GM19193 (cell line): ENCODE measurements around the gene CACNA1C.

Experiments
- POLR2A ChIP-seq: IDR thresholded peaks from 4 replicates; pipeline ENCODE4 v1.6.1; 2011; ENCODE audit not compliant: insufficient read depth, insufficient read length; ENCODE audit errors: extremely low read depth

The CACNA1C gene

GRCh38 chr12:2633825-2634200, 581.0 kb downstream of the CACNA1C start:
- TF ChIP-seq POLR2A = no peak

- TF ChIP-seq POLR2A = no peak
These were observed 581.7 kb downstream of the CACNA1C start for GRCh38 chr12:2634471-2634870.

DNA sequence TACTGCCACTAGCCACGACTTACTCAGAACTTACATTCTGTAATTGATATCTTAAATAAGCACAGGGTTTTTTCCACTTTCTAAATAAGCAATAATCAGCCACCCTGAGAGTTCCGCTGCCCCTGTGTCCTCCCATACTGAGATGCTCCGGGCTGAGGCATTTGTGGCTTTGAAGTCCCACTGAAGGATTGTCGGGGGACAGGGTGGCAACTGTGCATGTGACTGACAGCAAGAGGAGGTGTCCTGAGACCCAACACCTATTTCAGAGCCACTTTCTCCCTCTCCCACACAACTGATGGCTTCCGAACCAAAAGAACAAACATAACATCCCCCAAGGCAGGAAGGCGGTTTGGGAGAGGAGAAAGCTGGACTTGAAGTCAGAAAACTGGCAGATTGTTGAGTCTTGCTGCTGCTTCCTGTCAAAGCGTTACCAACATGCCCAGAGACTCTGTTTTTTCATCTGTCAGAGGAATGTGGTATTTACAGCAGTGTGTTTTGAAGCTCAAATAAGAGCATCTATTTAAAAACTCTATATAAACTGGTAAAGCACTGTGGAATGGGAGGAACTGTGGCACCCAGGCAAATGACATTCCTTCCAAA, 584.1 kb downstream of the CACNA1C start:
- TF ChIP-seq POLR2A = no peak

DNA sequence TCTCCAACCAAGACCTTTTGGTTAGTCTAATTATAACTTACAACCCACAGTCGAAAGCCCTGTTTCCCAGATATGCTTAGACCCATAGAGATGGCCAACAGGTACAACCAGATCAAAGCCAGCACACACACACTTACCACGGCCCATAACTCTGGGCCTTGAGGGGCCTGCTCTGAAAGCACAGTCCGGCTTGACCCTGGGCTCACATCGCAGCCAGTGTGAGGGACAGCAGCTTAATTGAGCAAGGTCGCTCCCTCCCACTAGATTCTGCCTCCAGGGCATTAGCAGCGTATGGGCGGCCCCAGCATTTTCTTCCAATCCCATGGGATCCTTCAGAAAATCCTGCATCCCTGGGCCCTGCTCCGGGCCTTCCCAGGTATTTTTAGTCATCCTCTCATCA, 584.6 kb downstream of the CACNA1C start:
- TF ChIP-seq POLR2A = no peak

- no peak for TF ChIP-seq POLR2A
These were observed 585.7 kb downstream of the CACNA1C start for GRCh38 chr12:2638273-2639019.

- TF ChIP-seq POLR2A = no peak
These were observed 586.2 kb downstream of the CACNA1C start for GRCh38 chr12:2639020-2639298.

- TF ChIP-seq POLR2A = no peak
These were observed 587.5 kb downstream of the CACNA1C start for GRCh38 chr12:2640281-2640680.

DNA sequence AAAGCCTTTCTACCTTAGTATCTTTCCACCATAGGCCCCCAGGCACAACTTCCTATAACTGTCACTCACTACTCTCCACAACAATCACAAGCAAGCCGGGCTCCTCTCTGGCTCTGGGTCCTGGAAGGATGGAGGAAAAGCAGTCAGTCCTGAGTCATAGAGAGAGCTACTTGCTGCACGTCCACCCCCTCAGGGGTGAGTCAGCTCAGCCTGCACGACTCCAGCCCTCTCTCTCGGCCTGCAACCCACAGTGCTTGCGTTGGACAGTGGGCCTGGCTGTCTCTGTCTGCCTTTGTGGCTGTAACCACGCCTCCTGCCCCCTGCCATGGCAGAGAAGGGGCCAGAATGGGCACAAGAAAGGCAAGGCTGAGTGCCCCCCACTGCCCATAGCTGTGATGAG, 587.9 kb downstream of the CACNA1C start:
- TF ChIP-seq POLR2A = no peak

- no peak for TF ChIP-seq POLR2A
These were observed 588.4 kb downstream of the CACNA1C start for GRCh38 chr12:2641207-2641606.

DNA sequence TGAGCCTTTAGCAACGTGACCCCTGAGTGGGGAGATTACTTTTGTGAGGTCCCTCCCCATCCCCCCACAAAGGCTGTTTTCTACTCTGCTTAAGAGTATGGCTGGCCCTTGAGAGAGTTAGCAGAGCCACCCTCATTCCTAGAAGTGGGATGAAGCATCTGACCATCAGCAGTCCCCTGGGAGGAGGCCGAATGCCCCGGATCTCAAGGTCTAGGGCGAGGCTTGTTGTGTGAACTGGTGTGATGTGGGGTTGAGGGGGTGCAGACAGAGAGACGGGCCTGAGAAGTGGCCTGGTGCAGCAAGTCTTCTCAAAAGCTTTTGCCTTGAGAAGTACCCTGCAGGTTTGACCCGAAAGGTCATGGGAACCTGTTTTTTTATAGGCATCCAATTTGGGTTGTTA, 589.0 kb downstream of the CACNA1C start:
- TF ChIP-seq POLR2A = no peak

- TF ChIP-seq POLR2A = no peak
These were observed 589.5 kb downstream of the CACNA1C start for GRCh38 chr12:2642176-2642892.

GRCh38 chr12:2642896-2643425, 590.2 kb downstream of the CACNA1C start:
- no peak for TF ChIP-seq POLR2A

DNA sequence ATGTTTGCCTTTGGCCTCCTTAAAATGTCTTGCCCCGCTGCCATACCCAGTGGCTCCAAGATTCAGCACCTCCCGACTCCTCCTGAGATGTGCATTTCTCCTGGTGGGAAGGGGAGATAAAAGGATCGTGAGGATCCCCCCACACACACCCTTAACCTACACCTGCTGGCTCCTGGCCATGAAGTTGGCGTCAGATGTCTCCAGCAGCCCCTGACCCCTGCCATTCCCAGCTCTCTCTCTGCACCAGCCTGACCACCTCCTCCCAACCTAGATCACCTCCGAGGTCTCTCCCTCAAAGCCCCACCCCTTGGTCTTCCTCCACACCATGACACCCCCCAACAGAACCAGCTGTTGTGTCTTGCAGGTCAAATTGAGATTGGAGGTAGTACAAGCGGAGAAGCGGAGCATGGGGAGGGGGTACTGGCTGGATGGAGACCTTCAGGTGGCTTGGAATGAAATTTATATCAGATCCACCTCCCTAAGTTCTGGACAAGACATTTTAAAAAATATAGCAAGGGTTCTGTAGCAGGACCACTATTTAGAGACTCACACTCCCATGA, 590.9 kb downstream of the CACNA1C start:
- no peak for TF ChIP-seq POLR2A

GRCh38 chr12:2644683-2645405, 592.1 kb downstream of the CACNA1C start:
- no peak for TF ChIP-seq POLR2A

DNA sequence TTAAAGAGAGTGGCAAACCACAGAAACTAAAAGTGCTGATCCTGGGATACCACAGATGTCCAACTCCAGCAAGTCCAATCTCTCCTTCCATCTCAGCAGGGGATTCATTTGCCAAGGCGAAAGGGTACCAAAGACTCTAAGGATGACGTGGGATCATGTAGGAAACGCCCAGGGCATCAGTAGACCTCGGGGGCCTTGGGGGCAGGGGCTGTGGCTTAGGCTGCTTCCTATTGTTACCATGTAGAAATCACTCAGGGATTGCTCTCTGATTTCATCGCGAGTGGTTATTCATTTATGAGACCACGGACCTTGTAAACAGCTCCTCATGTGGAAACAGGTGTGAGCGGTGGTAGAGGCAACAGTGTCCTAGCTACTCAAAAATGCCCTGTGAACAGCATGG, 592.7 kb downstream of the CACNA1C start:
- TF ChIP-seq POLR2A = no peak
